Breast epithelium (tissue), 3 donors: ENCODE measurements around the gene FAM180A.

Experiments used
- POLR2A ChIP-seq: fragments of 450-650 bp; IDR thresholded peaks from one replicate; pipeline ENCODE4 v1.6.1; 2016; ENCODE audit warnings: antibody characterized with exemption, mild to moderate bottlenecking, moderate library complexity
- TF ChIP-seq, protein P1 (sequence below), 3 donors: fragments of 450-650 bp; IDR thresholded peaks; one replicate each; pipeline ENCODE4 v1.5.1; 2016 to 2017; ENCODE audit warnings: antibody characterized with exemption in 3 of 3, mild to moderate bottlenecking in 3 of 3, moderate library complexity in 3 of 3

DNA sequence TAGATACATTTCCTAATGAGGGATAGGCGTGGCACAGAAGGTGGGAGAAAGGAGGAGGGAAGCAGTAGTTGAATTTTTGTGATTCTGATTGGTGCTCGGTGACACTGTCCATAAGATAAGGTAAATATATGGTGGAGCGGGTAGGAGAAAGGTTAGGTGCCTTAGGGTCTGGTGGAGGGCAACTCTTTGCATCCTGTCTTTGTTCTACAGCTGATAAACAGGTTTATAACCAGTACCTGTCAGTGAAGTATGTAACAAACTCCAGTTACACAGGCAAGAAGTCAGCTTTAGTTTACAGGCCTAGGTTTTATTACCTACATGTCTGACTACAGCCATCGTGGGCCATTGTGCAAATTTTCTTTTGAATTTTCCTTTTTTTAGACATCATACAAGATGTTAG lies 10.9 kb upstream of the FAM180A start:
- TF ChIP-seq, protein P1, sequence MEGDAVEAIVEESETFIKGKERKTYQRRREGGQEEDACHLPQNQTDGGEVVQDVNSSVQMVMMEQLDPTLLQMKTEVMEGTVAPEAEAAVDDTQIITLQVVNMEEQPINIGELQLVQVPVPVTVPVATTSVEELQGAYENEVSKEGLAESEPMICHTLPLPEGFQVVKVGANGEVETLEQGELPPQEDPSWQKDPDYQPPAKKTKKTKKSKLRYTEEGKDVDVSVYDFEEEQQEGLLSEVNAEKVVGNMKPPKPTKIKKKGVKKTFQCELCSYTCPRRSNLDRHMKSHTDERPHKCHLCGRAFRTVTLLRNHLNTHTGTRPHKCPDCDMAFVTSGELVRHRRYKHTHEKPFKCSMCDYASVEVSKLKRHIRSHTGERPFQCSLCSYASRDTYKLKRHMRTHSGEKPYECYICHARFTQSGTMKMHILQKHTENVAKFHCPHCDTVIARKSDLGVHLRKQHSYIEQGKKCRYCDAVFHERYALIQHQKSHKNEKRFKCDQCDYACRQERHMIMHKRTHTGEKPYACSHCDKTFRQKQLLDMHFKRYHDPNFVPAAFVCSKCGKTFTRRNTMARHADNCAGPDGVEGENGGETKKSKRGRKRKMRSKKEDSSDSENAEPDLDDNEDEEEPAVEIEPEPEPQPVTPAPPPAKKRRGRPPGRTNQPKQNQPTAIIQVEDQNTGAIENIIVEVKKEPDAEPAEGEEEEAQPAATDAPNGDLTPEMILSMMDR (IDR thresholded peaks at IDR 0.05) = no peak
- no peak for TF ChIP-seq POLR2A
